AG09309 (cell line): ENCODE data around the gene RMND5B.

Experiments used
- DNase-seq: peaks from one replicate; pipeline ENCODE4 v3.0.0-alpha.2; 2010; ENCODE audit warnings: low read depth
- H3K4me3 ChIP-seq: 2 replicates; pipeline ENCODE4 v1.5.1; 2011; ENCODE audit warnings: mild to moderate bottlenecking, low read depth, low read length, moderate library complexity; ENCODE audit not compliant: control insufficient read depth
- TF ChIP-seq, protein P1 (sequence below): IDR thresholded peaks from 2 replicates; pipeline ENCODE4 v1.5.1; 2011; ENCODE audit warnings: mild to moderate bottlenecking, low read depth, low read length, inconsistent platforms; ENCODE audit not compliant: insufficient read depth, control insufficient read depth; ENCODE audit errors: missing control alignments

The RMND5B gene

DNA sequence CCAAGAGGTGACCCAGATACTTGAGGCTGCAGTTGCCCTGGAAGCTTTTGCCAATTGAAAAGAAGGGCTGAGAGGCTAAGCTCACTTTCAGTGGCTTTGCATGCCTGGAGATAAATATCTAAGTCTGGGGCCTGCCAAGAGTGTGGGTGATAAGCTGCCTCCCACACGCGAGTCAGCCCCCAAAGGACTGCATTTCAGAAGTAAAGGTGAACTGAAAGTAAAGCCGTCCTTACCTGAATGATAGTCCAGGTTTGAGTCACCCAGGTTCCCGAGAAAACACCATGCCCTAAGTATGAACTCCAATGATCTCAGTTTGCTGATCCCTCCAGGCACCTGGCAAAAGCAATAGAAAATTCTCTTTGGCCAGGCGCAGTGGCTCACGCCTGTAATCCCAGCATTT lies 40.0 kb upstream of the RMND5B start:
- TF ChIP-seq, protein P1, sequence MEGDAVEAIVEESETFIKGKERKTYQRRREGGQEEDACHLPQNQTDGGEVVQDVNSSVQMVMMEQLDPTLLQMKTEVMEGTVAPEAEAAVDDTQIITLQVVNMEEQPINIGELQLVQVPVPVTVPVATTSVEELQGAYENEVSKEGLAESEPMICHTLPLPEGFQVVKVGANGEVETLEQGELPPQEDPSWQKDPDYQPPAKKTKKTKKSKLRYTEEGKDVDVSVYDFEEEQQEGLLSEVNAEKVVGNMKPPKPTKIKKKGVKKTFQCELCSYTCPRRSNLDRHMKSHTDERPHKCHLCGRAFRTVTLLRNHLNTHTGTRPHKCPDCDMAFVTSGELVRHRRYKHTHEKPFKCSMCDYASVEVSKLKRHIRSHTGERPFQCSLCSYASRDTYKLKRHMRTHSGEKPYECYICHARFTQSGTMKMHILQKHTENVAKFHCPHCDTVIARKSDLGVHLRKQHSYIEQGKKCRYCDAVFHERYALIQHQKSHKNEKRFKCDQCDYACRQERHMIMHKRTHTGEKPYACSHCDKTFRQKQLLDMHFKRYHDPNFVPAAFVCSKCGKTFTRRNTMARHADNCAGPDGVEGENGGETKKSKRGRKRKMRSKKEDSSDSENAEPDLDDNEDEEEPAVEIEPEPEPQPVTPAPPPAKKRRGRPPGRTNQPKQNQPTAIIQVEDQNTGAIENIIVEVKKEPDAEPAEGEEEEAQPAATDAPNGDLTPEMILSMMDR, result no peak

DNA sequence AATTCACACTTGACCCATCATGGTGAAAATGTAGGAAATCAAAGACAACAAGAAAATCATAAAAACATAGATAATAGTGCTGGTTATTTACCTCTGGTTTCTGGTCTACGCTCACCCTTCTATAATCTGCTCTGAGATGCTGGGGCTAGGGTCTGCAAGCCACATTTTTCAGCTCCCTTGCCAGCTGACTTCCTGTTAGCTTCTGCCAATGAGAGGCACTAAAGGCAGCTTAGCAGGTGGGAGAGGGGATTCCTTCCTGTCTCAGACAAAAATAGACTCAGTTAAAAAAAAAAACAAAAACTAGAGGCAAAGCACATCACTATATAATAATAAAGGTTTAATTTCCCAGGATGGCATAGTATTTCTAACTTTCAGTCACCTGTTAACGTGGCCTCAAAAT lies 37.7 kb upstream of the RMND5B start:
- DNase-seq, result no peak
- TF ChIP-seq, protein P1, result no peak
- H3K4me3 ChIP-seq, result no peak overlapping the region

More for the DNA sequence above, 40.0 kb upstream of the RMND5B start:
- no peak for DNase-seq
- H3K4me3 ChIP-seq, result no peak overlapping the region

DNA sequence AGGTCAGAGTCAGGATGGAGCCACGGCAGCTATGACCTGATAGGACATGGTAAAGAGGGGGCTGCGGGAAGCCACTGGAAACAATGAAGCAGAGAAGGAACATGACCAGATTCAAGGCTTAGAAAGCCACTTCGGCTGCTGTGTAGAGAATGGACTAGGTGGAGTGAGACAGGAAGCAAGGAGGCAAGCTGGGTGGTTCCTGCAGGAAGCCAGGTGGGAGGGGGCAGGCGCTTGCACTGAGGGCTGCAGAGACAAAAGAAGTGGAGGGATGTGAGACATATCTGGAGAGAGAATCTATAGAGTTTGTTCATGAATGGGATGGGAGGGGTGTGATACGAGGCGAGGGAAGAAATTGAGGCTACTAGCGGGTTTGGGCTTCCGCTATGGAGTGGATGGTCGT lies 36.5 kb upstream of the RMND5B start:
- H3K4me3 ChIP-seq, result no peak overlapping the region
- TF ChIP-seq, protein P1, result no peak
- DNase-seq, result no peak

DNA sequence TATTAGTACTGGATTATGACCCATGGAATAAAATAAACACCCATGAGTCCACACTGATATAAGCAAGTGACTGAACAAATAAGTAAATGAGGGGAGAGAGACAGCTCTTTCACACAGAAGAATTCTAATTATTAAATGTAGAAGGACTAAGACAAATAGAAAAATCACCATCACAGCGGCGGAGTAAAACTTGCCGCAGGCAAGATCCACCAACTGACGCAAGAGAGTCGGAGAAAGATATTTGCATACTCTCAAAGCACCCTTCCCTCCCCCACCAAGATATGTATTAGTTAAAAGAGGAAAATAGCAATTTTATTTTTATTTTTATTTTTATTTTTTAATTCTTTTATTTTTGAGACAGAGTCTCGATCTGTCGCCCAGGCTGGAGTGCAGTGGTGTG lies 32.1 kb upstream of the RMND5B start:
- no peak for DNase-seq
- TF ChIP-seq, protein P1, result no peak
- H3K4me3 ChIP-seq, result no peak overlapping the region

DNA sequence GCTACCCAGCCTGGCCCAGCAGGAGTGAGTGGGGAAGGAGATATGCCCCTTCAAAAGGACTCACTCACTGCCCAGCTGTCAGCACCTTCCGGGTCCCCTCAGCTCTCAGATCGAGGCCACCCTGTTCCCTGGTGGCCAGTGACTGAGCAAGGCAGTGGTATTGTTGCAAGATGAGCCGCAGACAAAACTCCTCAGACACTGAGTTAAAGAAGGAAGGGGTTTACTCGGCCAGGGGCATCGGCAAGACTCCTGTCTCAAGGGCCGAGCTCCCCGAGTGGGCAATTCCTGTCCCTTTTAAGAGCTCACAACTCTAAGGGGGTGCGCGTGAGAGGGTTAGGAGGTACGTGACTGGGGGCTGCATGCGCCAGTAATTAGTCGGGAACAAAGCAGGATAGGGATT lies 27.2 kb upstream of the RMND5B start:
- DNase-seq, result no peak
- TF ChIP-seq, protein P1, result no peak
- H3K4me3 ChIP-seq, result no peak overlapping the region

DNA sequence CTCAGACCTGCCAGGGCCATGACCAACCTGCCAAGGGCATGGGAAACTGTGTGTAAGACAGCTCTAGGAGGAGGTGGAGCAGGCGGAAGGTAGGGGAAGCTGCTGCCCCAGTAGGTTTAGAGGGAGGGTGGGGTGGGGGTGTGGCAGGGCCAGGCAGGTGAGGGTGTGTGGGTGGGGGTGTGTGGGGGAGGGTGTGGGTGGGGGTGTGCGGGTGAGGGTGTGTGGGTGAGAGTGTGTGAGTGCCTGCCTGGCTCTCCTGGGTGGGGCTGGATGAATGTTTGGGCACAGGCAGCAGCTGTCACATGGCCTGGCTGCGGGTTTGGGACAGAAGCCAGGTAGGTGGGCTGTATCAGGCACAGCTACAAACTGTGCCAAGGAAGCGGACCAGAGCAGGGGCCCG lies 26.3 kb upstream of the RMND5B start:
- TF ChIP-seq, protein P1, result no peak
- no peak for DNase-seq
- no peak overlapping the region for H3K4me3 ChIP-seq

DNA sequence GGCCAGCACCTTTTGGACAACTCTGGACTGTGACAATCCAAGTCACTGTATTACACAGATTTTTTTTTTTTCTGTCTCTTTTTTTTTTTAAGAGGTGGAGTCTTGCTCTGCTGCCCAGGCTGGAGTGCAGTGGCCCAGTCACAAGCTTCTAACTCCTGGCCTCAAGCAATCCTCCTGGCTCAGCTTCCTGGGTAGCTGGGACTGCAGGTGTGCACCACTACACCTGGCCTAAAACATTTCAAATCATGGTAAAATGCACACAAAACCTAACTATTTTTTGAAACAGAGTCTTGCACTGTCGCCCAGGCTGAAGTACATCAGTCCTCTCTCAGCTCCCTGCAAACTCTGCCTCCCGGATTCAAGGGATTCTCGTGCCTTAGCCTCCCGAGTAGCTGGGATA lies 24.7 kb upstream of the RMND5B start:
- no peak for DNase-seq
- no peak overlapping the region for H3K4me3 ChIP-seq
- TF ChIP-seq, protein P1, result no peak
